ENCODE data around the gene MINDY4. TPM values are rescaled to one million over a fixed set of nuclear protein-coding genes. Genes with fewer than 3 reads are reported as not detected.

The MINDY4 gene
- total RNA-seq, 6 experiments from 2014 or later = 2.3 to 3.3 (median 2.6) TPM

DNA sequence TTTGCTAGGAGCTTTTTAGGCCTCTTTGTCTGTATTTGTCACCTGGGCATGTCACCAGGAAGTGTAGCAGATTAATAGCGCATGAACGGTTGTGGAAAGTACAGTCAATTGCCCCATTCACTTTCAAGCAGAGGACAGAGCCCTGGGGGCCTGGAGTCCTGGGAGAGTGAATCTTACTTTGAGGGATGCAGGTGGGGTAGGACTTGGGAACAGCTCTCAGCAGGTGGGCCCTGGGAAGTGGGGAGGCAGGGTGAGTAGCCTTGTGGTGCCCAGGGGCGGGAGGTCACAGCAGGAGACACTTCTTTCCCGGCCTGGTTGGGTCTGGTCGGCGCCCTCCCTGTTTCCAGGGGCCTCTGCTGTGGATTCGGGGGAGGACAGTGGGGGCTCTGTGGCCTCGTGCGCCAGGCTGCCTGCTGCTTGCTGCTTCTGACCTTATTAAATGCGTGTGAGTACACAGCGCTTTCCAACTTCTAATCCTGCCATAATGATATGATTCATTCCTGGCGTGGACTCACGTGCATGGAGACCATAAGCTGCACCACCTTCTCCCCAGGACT is 88.8 kb downstream of the MINDY4 start:
- H3K36me3 Mint-ChIP-seq (ENCODE audit: low read depth) = no peaks in the 10 kb centered on the region
- no peaks in the 10 kb centered on the region; the same call in 1 of the 2 replicates for H3K4me1 Mint-ChIP-seq (ENCODE audit: low read depth)
- TF ChIP-seq, protein P1, sequence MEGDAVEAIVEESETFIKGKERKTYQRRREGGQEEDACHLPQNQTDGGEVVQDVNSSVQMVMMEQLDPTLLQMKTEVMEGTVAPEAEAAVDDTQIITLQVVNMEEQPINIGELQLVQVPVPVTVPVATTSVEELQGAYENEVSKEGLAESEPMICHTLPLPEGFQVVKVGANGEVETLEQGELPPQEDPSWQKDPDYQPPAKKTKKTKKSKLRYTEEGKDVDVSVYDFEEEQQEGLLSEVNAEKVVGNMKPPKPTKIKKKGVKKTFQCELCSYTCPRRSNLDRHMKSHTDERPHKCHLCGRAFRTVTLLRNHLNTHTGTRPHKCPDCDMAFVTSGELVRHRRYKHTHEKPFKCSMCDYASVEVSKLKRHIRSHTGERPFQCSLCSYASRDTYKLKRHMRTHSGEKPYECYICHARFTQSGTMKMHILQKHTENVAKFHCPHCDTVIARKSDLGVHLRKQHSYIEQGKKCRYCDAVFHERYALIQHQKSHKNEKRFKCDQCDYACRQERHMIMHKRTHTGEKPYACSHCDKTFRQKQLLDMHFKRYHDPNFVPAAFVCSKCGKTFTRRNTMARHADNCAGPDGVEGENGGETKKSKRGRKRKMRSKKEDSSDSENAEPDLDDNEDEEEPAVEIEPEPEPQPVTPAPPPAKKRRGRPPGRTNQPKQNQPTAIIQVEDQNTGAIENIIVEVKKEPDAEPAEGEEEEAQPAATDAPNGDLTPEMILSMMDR (IDR thresholded peaks at IDR 0.05) = no peak
- H3K27ac Mint-ChIP-seq = no peak overlapping the region
- DNase-seq = no peak
- H3K9me3 Mint-ChIP-seq = no peaks in the 10 kb centered on the region
- H3K27me3 Mint-ChIP-seq (ENCODE audit: insufficient read depth) = peaks cover 6% of the 10 kb centered on the region
- H3K4me3 Mint-ChIP-seq = no peak overlapping the region

DNA sequence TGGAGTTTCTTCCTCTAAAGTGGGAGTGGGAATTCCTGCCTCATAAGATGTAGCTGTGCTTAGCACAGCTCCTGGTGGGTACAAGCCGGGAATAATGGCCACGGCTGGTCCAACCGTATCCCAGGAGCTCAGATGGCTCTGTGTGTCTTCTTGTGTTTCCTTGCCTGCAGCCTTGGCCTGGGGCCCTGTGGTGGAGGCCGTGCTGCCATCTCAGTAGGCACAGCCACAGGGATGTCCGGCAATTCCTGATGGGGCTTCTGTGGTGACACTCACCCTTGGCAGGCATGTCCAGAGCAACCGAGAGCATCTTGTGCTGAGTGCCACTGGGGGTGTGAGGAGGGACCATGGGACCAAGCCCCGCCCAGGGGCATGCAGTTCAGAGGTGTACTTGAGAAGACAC is 90.4 kb downstream of the MINDY4 start:
- H3K4me1 Mint-ChIP-seq (ENCODE audit: low read depth) = no peaks in the 10 kb centered on the region; the same call in 1 of the 2 replicates
- TF ChIP-seq, protein P1 (IDR thresholded peaks at IDR 0.05) = no peak
- no peak for DNase-seq
- H3K27me3 Mint-ChIP-seq (ENCODE audit: insufficient read depth) = peaks cover 6% of the 10 kb centered on the region
- H3K36me3 Mint-ChIP-seq (ENCODE audit: low read depth) = no peaks in the 10 kb centered on the region
- H3K9me3 Mint-ChIP-seq = no peaks in the 10 kb centered on the region
- no peak overlapping the region for H3K4me3 Mint-ChIP-seq
- H3K27ac Mint-ChIP-seq = no peak overlapping the region

DNA sequence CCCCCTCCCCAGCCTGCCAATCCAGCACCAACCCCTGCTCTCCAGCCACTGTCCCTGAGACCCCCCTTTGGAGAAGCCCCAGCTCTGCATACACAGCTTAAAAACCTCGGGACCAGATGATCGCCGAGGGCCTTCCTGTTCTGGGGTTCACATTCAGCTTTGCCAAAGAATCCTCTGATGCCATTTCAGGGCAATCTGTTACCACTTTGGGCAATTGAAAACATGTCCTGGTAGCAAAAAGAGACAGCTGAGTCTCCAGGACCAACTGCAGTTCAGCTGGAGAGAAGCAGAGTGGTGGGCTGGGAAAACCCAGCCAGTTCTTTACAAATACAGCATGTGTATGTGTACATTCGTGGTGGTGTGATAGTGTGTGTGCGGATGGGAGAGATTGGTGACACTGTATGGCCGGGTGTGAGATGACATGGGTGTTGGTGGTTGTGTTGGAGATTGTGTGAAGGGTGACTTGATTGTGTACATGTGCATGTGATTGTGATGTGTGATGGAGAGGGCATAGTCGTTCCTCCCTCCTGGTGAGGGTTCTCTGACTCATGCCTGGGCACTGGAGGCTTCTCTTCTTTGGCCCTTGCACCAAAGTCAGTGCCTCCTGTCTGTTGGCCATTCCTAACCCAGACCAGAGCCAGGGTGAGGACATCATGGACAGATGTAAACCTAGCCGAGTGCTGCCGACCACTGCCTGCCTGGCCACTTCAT is 91.9 kb downstream of the MINDY4 start:
- H3K9me3 Mint-ChIP-seq = no peaks in the 10 kb centered on the region
- DNase-seq = no peak
- no peaks in the 10 kb centered on the region for H3K36me3 Mint-ChIP-seq (ENCODE audit: low read depth)
- no peak overlapping the region for H3K4me3 Mint-ChIP-seq
- TF ChIP-seq, protein P1 (IDR thresholded peaks at IDR 0.05) = no peak
- no peak overlapping the region for H3K27ac Mint-ChIP-seq
- H3K4me1 Mint-ChIP-seq (ENCODE audit: low read depth) = no peaks in the 10 kb centered on the region; the same call in 1 of the 2 replicates
- H3K27me3 Mint-ChIP-seq (ENCODE audit: insufficient read depth) = peaks cover 8% of the 10 kb centered on the region

DNA sequence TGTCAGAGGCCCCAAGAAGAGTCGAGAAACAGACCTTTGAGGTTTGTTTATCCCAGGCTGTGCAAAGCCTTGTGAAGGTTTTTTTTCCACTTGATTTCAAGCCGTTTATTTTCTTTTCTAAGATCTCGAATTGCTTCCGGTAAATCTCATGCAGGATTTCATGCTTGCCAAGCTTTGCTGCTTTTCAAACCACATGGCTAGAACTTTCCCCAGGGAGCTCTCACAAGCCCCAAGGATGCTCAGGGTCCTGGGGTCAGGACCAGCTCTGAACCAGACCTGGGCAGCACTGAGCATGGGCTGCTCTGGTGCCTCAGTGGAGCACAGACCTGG is 92.5 kb downstream of the MINDY4 start:
- H3K9me3 Mint-ChIP-seq = no peaks in the 10 kb centered on the region
- no peak overlapping the region for H3K27ac Mint-ChIP-seq
- H3K4me3 Mint-ChIP-seq = no peak overlapping the region
- no peak for DNase-seq
- TF ChIP-seq, protein P1 (IDR thresholded peaks at IDR 0.05) = no peak
- H3K27me3 Mint-ChIP-seq (ENCODE audit: insufficient read depth) = peaks cover 8% of the 10 kb centered on the region
- no peaks in the 10 kb centered on the region; the same call in 1 of the 2 replicates for H3K4me1 Mint-ChIP-seq (ENCODE audit: low read depth)
- no peaks in the 10 kb centered on the region for H3K36me3 Mint-ChIP-seq (ENCODE audit: low read depth)

DNA sequence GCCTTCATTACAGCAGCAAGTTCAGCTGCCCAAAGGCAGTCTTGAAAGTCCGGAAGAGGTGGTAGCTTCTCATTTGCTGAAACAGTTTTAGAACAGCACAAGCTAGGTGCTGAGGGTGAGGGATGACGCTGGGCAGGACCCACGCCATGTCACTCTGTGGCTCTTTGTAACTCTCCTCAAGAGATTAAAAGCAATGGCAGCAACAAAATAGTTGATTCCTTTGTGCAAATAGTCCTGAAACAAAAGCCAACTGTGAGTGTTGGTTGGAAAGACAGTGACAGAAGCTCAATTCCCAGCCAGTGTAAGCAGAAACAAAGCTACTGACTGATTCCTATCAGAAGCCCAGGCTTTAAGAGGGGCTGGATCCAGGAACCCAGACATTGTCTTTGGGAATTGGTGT is 92.9 kb downstream of the MINDY4 start:
- no peaks in the 10 kb centered on the region for H3K9me3 Mint-ChIP-seq
- H3K36me3 Mint-ChIP-seq (ENCODE audit: low read depth) = no peaks in the 10 kb centered on the region
- H3K27ac Mint-ChIP-seq = no peak overlapping the region
- no peak for DNase-seq
- TF ChIP-seq, protein P1 (IDR thresholded peaks at IDR 0.05) = no peak
- no peaks in the 10 kb centered on the region; the same call in 1 of the 2 replicates for H3K4me1 Mint-ChIP-seq (ENCODE audit: low read depth)
- peaks cover 8% of the 10 kb centered on the region for H3K27me3 Mint-ChIP-seq (ENCODE audit: insufficient read depth)
- no peak overlapping the region for H3K4me3 Mint-ChIP-seq

Measured in HFFc6 (cell line).